SH-SY5Y (cell line): ENCODE measurements around the gene CNIH3.

Source experiments
- GATA2 ChIP-seq: IDR thresholded peaks from 2 replicates; pipeline ENCODE4 v1.6.1; 2011; ENCODE audit warnings: mild to moderate bottlenecking, low read depth, low read length
- GATA3 ChIP-seq: IDR thresholded peaks from 2 replicates; pipeline ENCODE4 v1.6.1; 2011; ENCODE audit warnings: low read depth, mild to moderate bottlenecking, low read length, moderate library complexity

DNA sequence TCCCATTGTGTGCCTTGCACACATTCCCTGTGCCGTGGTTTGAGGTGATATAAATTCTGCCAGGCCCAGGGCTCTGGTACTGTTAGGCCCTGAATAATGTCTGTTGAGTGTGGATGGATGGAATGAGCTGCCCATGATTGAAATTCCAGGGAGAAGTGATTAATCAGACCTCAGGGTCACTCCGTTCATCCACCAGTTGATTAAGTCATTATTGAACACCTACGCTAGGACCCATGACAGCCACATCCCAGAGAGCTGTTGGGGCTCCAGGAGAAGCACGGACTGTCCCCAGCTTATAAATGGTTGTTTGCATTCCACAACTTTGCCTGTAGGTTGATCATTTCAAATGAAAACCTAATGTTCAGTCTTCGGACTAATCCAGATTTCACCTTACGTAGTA lies 98.4 kb downstream of the CNIH3 start:
- TF ChIP-seq GATA2 (no peak), GATA3 (no peak)
